DND-41 (cell line): ENCODE data around the gene EGFL7.

Experiments
- ATAC-seq: fragments of 200-7000 bp; cut with Tn5 transposase; 3 replicates; pipeline ENCODE4 v1.9.1; 2021; ENCODE audit warnings: low read depth; ENCODE audit not compliant: insufficient read depth
- DNase-seq: peaks from one replicate; pipeline ENCODE4 v3.0.0-alpha.2; 2020
- H2AFZ ChIP-seq: 2 replicates; pipeline ENCODE4 v1.6.0; 2012; ENCODE audit warnings: low read depth, low read length
- H3K27ac ChIP-seq: 2 replicates; pipeline ENCODE4 v1.5.1; 2012; ENCODE audit warnings: low read length, inconsistent platforms
- H3K27me3 ChIP-seq: fragments of 200-600 bp; sonication (generic); 2 replicates; pipeline ENCODE4 v1.6.0; 2012; ENCODE audit warnings: low read length, mild to moderate bottlenecking, inconsistent platforms; ENCODE audit not compliant: insufficient read depth, poor library complexity
- H3K36me3 ChIP-seq: 2 replicates; pipeline ENCODE4 v1.5.1; 2012; ENCODE audit warnings: low read length, inconsistent platforms; ENCODE audit not compliant: insufficient read depth
- H3K4me1 ChIP-seq: 2 replicates; pipeline ENCODE4 v1.5.1; 2012; ENCODE audit warnings: mild to moderate bottlenecking, low read length; ENCODE audit not compliant: insufficient read depth
- H3K4me2 ChIP-seq: 2 replicates; pipeline ENCODE4 v1.6.0; 2012; ENCODE audit warnings: mild to moderate bottlenecking, moderate library complexity, low read length, inconsistent platforms; ENCODE audit not compliant: insufficient read depth
- H3K4me3 ChIP-seq, 2 experiments: fragments of 200-600 bp in 1 of 2; shearing (Covaris generic) in 1 of 2; 2 replicates each; pipeline ENCODE4 v1.5.1; 2012 to 2016; ENCODE audit warnings: inconsistent platforms in 2 of 2, low read length in 2 of 2, mild to moderate bottlenecking in 2 of 2, low read depth in 1 of 2, moderate library complexity in 1 of 2
- H3K79me2 ChIP-seq: 2 replicates; pipeline ENCODE4 v1.6.0; 2012; ENCODE audit warnings: low read length, inconsistent platforms; ENCODE audit not compliant: insufficient read depth
- H3K9ac ChIP-seq: 2 replicates; pipeline ENCODE4 v1.6.0; 2012; ENCODE audit warnings: low read depth, mild to moderate bottlenecking, inconsistent platforms, low read length, moderate library complexity
- H3K9me3 ChIP-seq: 2 replicates; pipeline ENCODE4 v1.5.1; 2012; ENCODE audit warnings: low read length, moderate library complexity, mild to moderate bottlenecking, inconsistent platforms; ENCODE audit not compliant: insufficient read depth, severe bottlenecking
- H4K20me1 ChIP-seq: 2 replicates; pipeline ENCODE4 v1.6.0; 2012; ENCODE audit warnings: low read length; ENCODE audit not compliant: insufficient read depth
- CTCF ChIP-seq: IDR thresholded peaks from 2 replicates; pipeline ENCODE4 v1.5.1; 2012; ENCODE audit warnings: borderline replicate concordance, low read length, moderate library complexity, mild to moderate bottlenecking; ENCODE audit not compliant: poor library complexity, severe bottlenecking; ENCODE audit errors: extremely low read depth
- EZH2 ChIP-seq: IDR thresholded peaks from 3 replicates; pipeline ENCODE4 v1.6.1; 2012; ENCODE audit warnings: borderline replicate concordance, low read depth, mild to moderate bottlenecking, moderate library complexity, low read length, inconsistent platforms; ENCODE audit not compliant: severe bottlenecking

The EGFL7 gene

DNA sequence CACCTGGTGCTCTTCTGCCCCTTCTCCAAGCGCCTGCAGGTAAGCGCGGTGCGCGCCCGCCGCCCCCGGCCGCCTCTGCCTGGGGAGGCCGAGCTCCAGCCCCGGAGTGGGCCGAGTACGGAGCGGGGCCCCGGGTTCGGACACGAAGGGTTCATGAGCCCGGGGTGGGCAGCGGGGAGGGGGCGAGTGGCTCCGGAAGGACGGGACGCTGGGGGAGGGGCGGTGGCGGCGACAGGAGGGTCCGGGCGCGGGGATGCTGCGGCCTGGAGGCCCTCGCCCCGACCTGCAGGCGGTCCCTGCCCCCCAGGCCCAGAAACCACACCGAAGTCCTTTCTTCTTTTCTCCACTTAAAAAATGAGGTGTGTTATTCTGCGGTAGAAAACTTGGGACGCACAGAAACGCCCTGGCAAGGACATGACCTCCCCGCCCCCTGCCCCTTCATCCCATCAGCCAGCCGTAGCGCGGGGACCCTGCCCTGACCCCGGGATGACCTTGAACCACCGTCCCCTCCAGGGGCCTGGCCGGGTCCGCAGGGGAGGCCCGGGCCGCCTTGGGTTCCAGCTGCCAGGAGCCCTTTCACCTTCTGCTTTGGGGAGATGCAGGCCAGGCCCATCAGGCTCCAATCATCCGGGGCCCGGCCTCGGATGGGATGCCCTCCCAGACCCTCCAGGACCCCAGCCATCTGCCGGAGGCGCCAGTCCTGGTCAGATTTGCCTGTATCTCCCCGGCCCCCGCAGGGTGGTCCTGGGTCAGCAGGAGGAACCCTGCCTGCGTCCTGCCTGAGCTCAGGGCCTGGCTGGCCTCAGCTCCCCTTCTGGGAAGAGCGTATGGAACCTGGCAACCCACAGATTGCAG is 50.2 kb downstream of the EGFL7 start:
- H3K9ac ChIP-seq: no peak overlapping the region
- peaks cover 6% of the 10 kb centered on the region for H3K27me3 ChIP-seq
- no peak overlapping the region for H2AFZ ChIP-seq

GRCh38 chr9:136713550-136713949 is 50.8 kb downstream of the EGFL7 start:
- H3K9me3 ChIP-seq: no peaks in the 10 kb centered on the region
- H4K20me1 ChIP-seq: no peaks in the 10 kb centered on the region
- H3K36me3 ChIP-seq: no peaks in the 10 kb centered on the region
- DNase-seq (no peak), ATAC-seq (no peak)
- H3K79me2 ChIP-seq: no peaks in the 10 kb centered on the region
- no peak overlapping the region for H3K9ac ChIP-seq
- H3K4me1 ChIP-seq: no peaks in the 10 kb centered on the region
- no peak overlapping the region for H3K4me3 ChIP-seq
- H3K27ac ChIP-seq: no peak overlapping the region
- no peak overlapping the region for H2AFZ ChIP-seq
- no peak overlapping the region for H3K4me2 ChIP-seq
- peaks cover 6% of the 10 kb centered on the region for H3K27me3 ChIP-seq
- TF ChIP-seq EZH2 (no peak), CTCF (no peak)

More for the DNA sequence above, 50.2 kb downstream of the EGFL7 start:
- no peaks in the 10 kb centered on the region for H3K4me1 ChIP-seq
- H4K20me1 ChIP-seq: no peaks in the 10 kb centered on the region
- DNase-seq (no peak), ATAC-seq (no peak)
- H3K36me3 ChIP-seq: no peaks in the 10 kb centered on the region
- no peak overlapping the region for H3K4me3 ChIP-seq
- no peaks in the 10 kb centered on the region for H3K79me2 ChIP-seq
- no peak overlapping the region for H3K27ac ChIP-seq
- no peak overlapping the region for H3K4me2 ChIP-seq
- H3K9me3 ChIP-seq: no peaks in the 10 kb centered on the region
- no peak for TF ChIP-seq EZH2
- TF ChIP-seq CTCF: no peak

GRCh38 chr9:136714096-136714892 is 51.6 kb downstream of the EGFL7 start:
- Histone ChIP-seq H3K4me2 (no peak overlapping the region), H4K20me1 (no peaks in the 10 kb centered on the region), H3K79me2 (no peaks in the 10 kb centered on the region), H3K4me1 (no peaks in the 10 kb centered on the region), H3K27me3 (peaks cover 6% of the 10 kb centered on the region), H2AFZ (no peak overlapping the region), H3K9ac (no peak overlapping the region), H3K9me3 (no peaks in the 10 kb centered on the region), H3K4me3 (no peak overlapping the region), H3K36me3 (no peaks in the 10 kb centered on the region), H3K27ac (no peak overlapping the region)
- no peak for ATAC-seq
- DNase-seq: no peak
- TF ChIP-seq CTCF (no peak), EZH2 (no peak)
